Heart right ventricle (tissue), 16 donors: Measurements from ENCODE around the gene TXNRD2. TPM values are rescaled to one million over a fixed set of nuclear protein-coding genes. Genes with fewer than 3 reads are reported as not detected.
A peak's percentile ranks its signal among the peaks of the same experiment; 100 is the strongest.

Source experiments
- ATAC-seq, 8 donors: fragments of 200-7000 bp; cut with Tn5 transposase; one replicate each; pipeline ENCODE4 v1.9.1; 2020; ENCODE audit warnings: mild to moderate bottlenecking in 8 of 8, moderate library complexity in 8 of 8, moderate number of reproducible peaks in 1 of 8
- DNase-seq, 2 donors: peaks; one replicate each; pipeline ENCODE4 v3.0.0-alpha.2; 2020
- H3K27ac ChIP-seq, 10 donors: fragments of 200-600 bp; sonication (generic) in 2 of 10; one replicate each; pipeline versions ENCODE4 v1.5.0 to v1.8.0; 2020 to 2022; ENCODE audit warnings: mild to moderate bottlenecking in 3 of 10
- H3K27me3 ChIP-seq, 7 donors: fragments of 200-600 bp; one replicate each; pipeline ENCODE4 v1.8.0; 2021 to 2022; ENCODE audit warnings: mild to moderate bottlenecking in 2 of 7
- H3K36me3 ChIP-seq, 9 donors: fragments of 200-600 bp; sonication (generic) in 1 of 9; one replicate each; pipeline versions ENCODE4 v1.5.0 to v1.8.0; 2020 to 2022; ENCODE audit warnings: mild to moderate bottlenecking in 2 of 9
- H3K4me1 ChIP-seq, 9 donors: fragments of 200-600 bp; sonication (generic) in 1 of 9; one replicate each; pipeline versions ENCODE4 v1.5.0 to v1.8.0; 2020 to 2022; ENCODE audit warnings: mild to moderate bottlenecking in 4 of 9
- H3K4me3 ChIP-seq, 10 donors: fragments of 200-600 bp; sonication (generic) in 2 of 10; one replicate each; pipeline versions ENCODE4 v1.5.0 to v1.8.0; 2020 to 2022; ENCODE audit warnings: mild to moderate bottlenecking in 7 of 10, moderate library complexity in 2 of 10
- H3K9me3 ChIP-seq, 11 donors: fragments of 200-600 bp in 10 of 11; sonication (generic) in 2 of 11; one replicate each; pipeline versions ENCODE4 v1.5.0 to v1.8.0; 2013 to 2022; ENCODE audit warnings: mild to moderate bottlenecking in 2 of 11, control low read depth in 1 of 11, moderate library complexity in 1 of 11
- CTCF ChIP-seq, 9 donors: fragments of 200-600 bp; sonication (generic) in 2 of 9; IDR thresholded peaks; one replicate each; pipeline versions ENCODE4 v1.5.0 to v1.8.0; 2021 to 2022; ENCODE audit warnings: antibody characterized with exemption in 9 of 9, mild to moderate bottlenecking in 5 of 9, moderate library complexity in 1 of 9
- WGBS, 2 donors: extraction: QIAGEN DNeasy Blood & Tissue Kit; methylation state at CpG; one replicate each; pipeline ENCODE4 v1.1.7; 2013; ENCODE audit warnings: inconsistent platforms in 1 of 2; 5-methylcytosine and 5-hydroxymethylcytosine counted together
- intact Hi-C, 10 donors: fragments of 100-400 bp; cut with DNase I; formaldehyde crosslinking; loops; one replicate each; pipeline versions ENCODE4 v1.11.1 to v1.14.2; 2022
- polyA plus RNA-seq, 2 donors: library from polyadenylated mRNA; stranded (reverse); fragments of 200-250 nt; gene quantifications; one replicate each; pipeline ENCODE4 v1.2.3, GENCODE V29; 2013
- total RNA-seq, 10 donors: library from RNA; stranded (reverse); fragmentation: NEBNext Ultra II Directional in 3 of 10; extraction: Animal tissue kit (Norgen Biotek cat#: 25700) in 3 of 10; gene quantifications; one replicate each; pipeline versions ENCODE4 v1.2.1 to v1.2.4, GENCODE V29; 2021 to 2023
- donor health status: Arrhythmogenic right ventricular cardiomyopathy.
- donor health status: ischemic (EF 13 %, LVEDD 7.1; RV severe dilation, severe dysfunction).
- donor health status: healthy with polysubstance abuse.
- donor health status: DM: no; HTN: yes; CAD: no.
- donor health status: DM: no; HTN: no; CAD: no.
- donor health status: ischemic (EF 25% LVEDD 6.9; RV normal size, moderate dysfunction).
- donor health status: ischemic (EF 25% LVEDD 5.7; RV mildly dilated, moderate dysfunction).
- donor health status: healthy.
- donor health status: DM: yes; HTN: yes; CAD: no.
- donor health status: Ischemic cardiomyopathy.
- donor health status: ischemic (EF 35%, LVEDD 5.7; RV mildly dilated, moderate dysfunction).
- donor health status: nonischemic (EF 11% LVEDD 7.7; RV severe dilation, severe dysfunction).
- donor health status: DM: yes; HTN: yes; CAD: no.
- donor health status: PGD.
- donor health status: ischemic (EF 29% LVEDD 5.4; RV normal size, mild dysfunction).
- donor health status: nonischemic (EF 23%, LVEDD 6.1; RV moderate dilation, normal function).

TXNRD2 gene
- total and polyA plus RNA-seq, 12 donors, result 25.8 to 103 (median 35.0) TPM

- ATAC-seq, result no peak
- Histone ChIP-seq H3K4me1 (peaks cover 6 to 42% (median 26%) of the 10 kb centered on the region in 9 donors), H3K4me3 (no peak overlapping the region), H3K27me3 (no peaks in the 10 kb centered on the region), H3K9me3 (no peaks in the 10 kb centered on the region), H3K36me3 (peaks cover 0 to 66% (median 20%) of the 10 kb centered on the region in 9 donors), H3K27ac (no peak overlapping the region)
- DNase-seq, result no peak
- intact Hi-C loops, result loop anchor here in 3 of 10 donors (10.0 kb wide), 3 partner anchors 151 to 171 kb away; partner anchors contain the start of genes RANBP1 (in 1 of the 3), TRMT2A (in 1 of the 3) and ZDHHC8 (in 1 of the 3)
- TF ChIP-seq CTCF (IDR thresholded peaks at IDR 0.05), result no peak
- 85 to 93% methylated on average over 12 of the region's 12 CpGs for WGBS, 2 donors
Measured at GRCh38 chr22:19963863-19964642, 22.4 kb upstream of the TXNRD2 start.

- DNase-seq (peak in 1 of 2 donors; percentile 13), ATAC-seq (no peak)
- peaks cover 8 to 46% (median 27%) of the 10 kb centered on the region in 9 donors for H3K4me1 ChIP-seq
- no peaks in the 10 kb centered on the region for H3K27me3 ChIP-seq
- H3K4me3 ChIP-seq, result no peak overlapping the region
- H3K27ac ChIP-seq, result no peak overlapping the region
- peaks cover 0 to 57% (median 16%) of the 10 kb centered on the region in 9 donors for H3K36me3 ChIP-seq
- no peak for TF ChIP-seq CTCF (IDR thresholded peaks at IDR 0.05)
- no peaks in the 10 kb centered on the region for H3K9me3 ChIP-seq
- intact Hi-C loops, result loop anchor here in 3 of 10 donors (10.0 kb wide), 3 partner anchors 152 to 172 kb away; partner anchors contain the start of genes RANBP1 (in 1 of the 3), TRMT2A (in 1 of the 3) and ZDHHC8 (in 1 of the 3)
- 79 to 81% methylated on average over 30 of the region's 30 CpGs for WGBS, 2 donors
Measured at GRCh38 chr22:19962909-19963806, 21.5 kb upstream of the TXNRD2 start.

GRCh38 chr22:19962246-19962908 is 20.8 kb upstream of the TXNRD2 start:
- peak in 8 of 9 donors; percentile 49 to 64 (median 59) for TF ChIP-seq CTCF (IDR thresholded peaks at IDR 0.05)
- DNase-seq (peak; percentile 60 to 64), ATAC-seq (peak; percentile 19 to 56 (median 40))
- Histone ChIP-seq H3K4me3 (no peak overlapping the region), H3K27me3 (no peaks in the 10 kb centered on the region), H3K4me1 (peaks cover 8 to 46% (median 27%) of the 10 kb centered on the region in 9 donors), H3K36me3 (peaks cover 0 to 50% (median 16%) of the 10 kb centered on the region in 9 donors), H3K27ac (no peak overlapping the region), H3K9me3 (no peaks in the 10 kb centered on the region)
- intact Hi-C loops, result loop anchor here in 3 of 10 donors (10.0 kb wide), 3 partner anchors 152 to 172 kb away; partner anchors contain the start of genes RANBP1 (in 1 of the 3), TRMT2A (in 1 of the 3) and ZDHHC8 (in 1 of the 3)
- 53 to 58% methylated on average over 21 to 22 of the region's 22 CpGs for WGBS, 2 donors
